Testis (tissue), 2 donors: ENCODE results near the gene DGKD.

Experiments used
- CTCF ChIP-seq, 3 experiments: fragments of 450-650 bp in 2 of 3; fragments of 200-600 bp in 1 of 3; sonication (generic) in 1 of 3; IDR thresholded peaks; one replicate each; pipeline ENCODE4 v1.5.1; 2016 to 2019; ENCODE audit warnings: antibody characterized with exemption in 3 of 3, mild to moderate bottlenecking in 2 of 3, moderate library complexity in 1 of 3
- POLR2A ChIP-seq: fragments of 450-650 bp; IDR thresholded peaks from one replicate; pipeline ENCODE4 v1.6.1; 2017; ENCODE audit warnings: antibody characterized with exemption, mild to moderate bottlenecking, moderate library complexity

DNA sequence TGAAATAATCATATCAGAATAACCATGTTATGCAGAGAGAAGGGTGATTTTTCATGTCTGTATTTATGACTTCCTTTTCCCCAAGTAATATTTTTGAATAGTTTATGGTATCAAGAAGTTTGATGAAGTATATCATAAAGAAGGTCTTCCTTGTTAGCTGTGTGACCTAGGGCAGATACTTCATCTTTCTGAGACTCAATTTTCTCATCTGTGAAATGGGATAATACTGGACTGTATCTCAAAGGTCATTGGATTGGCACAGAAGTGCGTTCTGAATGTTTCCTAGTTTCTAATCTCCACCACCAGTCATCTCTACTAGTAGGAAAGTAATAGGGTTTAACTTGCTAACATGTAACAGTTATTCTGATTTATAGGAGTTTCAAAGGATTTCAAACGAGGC is 52.6 kb downstream of the DGKD start:
- TF ChIP-seq CTCF (IDR thresholded peaks at IDR 0.05) = no peak
- TF ChIP-seq POLR2A = no peak
